Peyer's patch (tissue), 4 donors: ENCODE results near the gene AXDND1. TPM values are rescaled to one million over a fixed set of nuclear protein-coding genes. Genes with fewer than 3 reads are reported as not detected.

ENCODE experiments used
- DNase-seq, 3 donors: peaks; one replicate each; pipeline ENCODE4 v3.0.0-alpha.2; 2017 to 2019
- H3K27ac ChIP-seq, 4 donors: fragments of 200-600 bp; sonication (generic); one replicate each; pipeline ENCODE4 v1.5.1; 2016 to 2019
- H3K27me3 ChIP-seq, 2 donors: fragments of 200-600 bp; sonication (generic); one replicate each; pipeline ENCODE4 v1.5.1; 2019
- H3K36me3 ChIP-seq, 3 donors: fragments of 200-600 bp; sonication (generic); one replicate each; pipeline ENCODE4 v1.5.1; 2016 to 2019
- H3K4me1 ChIP-seq, 4 donors: fragments of 200-600 bp; sonication (generic); one replicate each; pipeline ENCODE4 v1.5.1; 2016 to 2019
- H3K4me3 ChIP-seq, 4 donors: fragments of 200-600 bp; sonication (generic); 1 replicate in 3 of 4; 2 replicates in 1 of 4; pipeline ENCODE4 v1.5.1; 2016 to 2019; ENCODE audit warnings: mild to moderate bottlenecking in 1 of 4
- H3K9me3 ChIP-seq, 4 donors: fragments of 200-600 bp; sonication (generic); one replicate each; pipeline ENCODE4 v1.5.1; 2016 to 2019; ENCODE audit warnings: mild to moderate bottlenecking in 1 of 4
- POLR2A ChIP-seq, 2 donors: fragments of 450-650 bp; IDR thresholded peaks; one replicate each; pipeline ENCODE4 v1.5.1; 2017; ENCODE audit warnings: antibody characterized with exemption in 2 of 2, mild to moderate bottlenecking in 2 of 2, moderate library complexity in 2 of 2
- total RNA-seq, 4 donors: library from RNA; depleted of rRNA; stranded (reverse); fragments of >200 nt; gene quantifications; one replicate each; pipeline ENCODE4 v1.1.0, GENCODE V29; 2016
- TF ChIP-seq, protein P1 (sequence below), 6 experiments: fragments of 450-650 bp in 4 of 6; fragments of 200-600 bp in 2 of 6; sonication (generic) in 1 of 6; IDR thresholded peaks; one replicate each; pipeline ENCODE4 v1.5.1; 2017 to 2019; ENCODE audit warnings: antibody characterized with exemption in 6 of 6, mild to moderate bottlenecking in 3 of 6, moderate library complexity in 1 of 6

The AXDND1 gene
- total RNA-seq, 4 donors from 2014 or later, result 0.35 to 0.94 TPM; not detected in 2

DNA sequence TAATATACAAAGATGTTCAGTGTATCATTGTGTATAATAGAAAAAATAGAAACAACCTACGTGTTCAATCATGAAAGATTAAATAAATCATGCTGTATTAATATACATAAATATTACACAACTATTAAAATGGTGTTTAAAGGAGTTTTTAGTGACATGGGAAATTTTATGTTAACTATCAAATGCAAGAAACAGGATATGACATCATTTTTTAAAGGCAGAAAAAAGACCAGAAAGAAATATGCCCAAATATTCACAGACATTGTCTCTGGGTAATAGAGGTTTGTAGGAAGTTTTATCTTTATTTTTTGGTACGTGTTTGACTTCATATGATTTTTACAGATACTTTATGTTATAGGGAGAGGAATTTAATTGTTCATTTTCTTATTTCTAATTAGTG lies 176.0 kb downstream of the AXDND1 start:
- Histone ChIP-seq H3K9me3 (no peaks in the 10 kb centered on the region), H3K4me1 (no peaks in the 10 kb centered on the region), H3K27me3 (no peaks in the 10 kb centered on the region), H3K4me3 (no peak overlapping the region), H3K27ac (no peak overlapping the region), H3K36me3 (no peaks in the 10 kb centered on the region)
- TF ChIP-seq POLR2A (IDR thresholded peaks at IDR 0.05), result no peak
- TF ChIP-seq, protein P1, sequence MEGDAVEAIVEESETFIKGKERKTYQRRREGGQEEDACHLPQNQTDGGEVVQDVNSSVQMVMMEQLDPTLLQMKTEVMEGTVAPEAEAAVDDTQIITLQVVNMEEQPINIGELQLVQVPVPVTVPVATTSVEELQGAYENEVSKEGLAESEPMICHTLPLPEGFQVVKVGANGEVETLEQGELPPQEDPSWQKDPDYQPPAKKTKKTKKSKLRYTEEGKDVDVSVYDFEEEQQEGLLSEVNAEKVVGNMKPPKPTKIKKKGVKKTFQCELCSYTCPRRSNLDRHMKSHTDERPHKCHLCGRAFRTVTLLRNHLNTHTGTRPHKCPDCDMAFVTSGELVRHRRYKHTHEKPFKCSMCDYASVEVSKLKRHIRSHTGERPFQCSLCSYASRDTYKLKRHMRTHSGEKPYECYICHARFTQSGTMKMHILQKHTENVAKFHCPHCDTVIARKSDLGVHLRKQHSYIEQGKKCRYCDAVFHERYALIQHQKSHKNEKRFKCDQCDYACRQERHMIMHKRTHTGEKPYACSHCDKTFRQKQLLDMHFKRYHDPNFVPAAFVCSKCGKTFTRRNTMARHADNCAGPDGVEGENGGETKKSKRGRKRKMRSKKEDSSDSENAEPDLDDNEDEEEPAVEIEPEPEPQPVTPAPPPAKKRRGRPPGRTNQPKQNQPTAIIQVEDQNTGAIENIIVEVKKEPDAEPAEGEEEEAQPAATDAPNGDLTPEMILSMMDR (IDR thresholded peaks at IDR 0.05), result no peak
- no peak for DNase-seq

DNA sequence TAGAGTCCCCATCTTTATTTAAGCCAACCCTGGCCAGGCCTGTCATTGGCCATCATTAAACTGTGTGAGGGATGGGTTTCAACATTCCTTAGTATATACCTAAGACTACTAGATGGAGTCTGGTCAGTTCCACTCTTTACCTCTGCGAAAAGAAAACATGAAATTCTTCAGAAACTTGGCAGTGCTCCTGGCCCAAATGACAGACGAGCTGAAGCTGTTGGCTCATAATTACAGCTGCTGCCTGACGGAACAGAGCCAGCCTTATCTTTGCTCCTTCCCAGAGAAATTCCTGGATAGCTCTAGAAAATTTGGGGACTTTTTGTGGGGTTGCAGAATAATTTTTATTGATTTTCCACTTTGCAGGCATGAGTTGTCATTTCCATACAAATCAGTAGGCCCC lies 179.6 kb downstream of the AXDND1 start:
- Histone ChIP-seq H3K27ac (no peak overlapping the region), H3K27me3 (no peaks in the 10 kb centered on the region), H3K4me1 (no peaks in the 10 kb centered on the region), H3K4me3 (no peak overlapping the region), H3K36me3 (no peaks in the 10 kb centered on the region), H3K9me3 (no peaks in the 10 kb centered on the region)
- no peak for DNase-seq
- TF ChIP-seq, protein P1 (IDR thresholded peaks at IDR 0.05), result no peak
- no peak for TF ChIP-seq POLR2A (IDR thresholded peaks at IDR 0.05)

DNA sequence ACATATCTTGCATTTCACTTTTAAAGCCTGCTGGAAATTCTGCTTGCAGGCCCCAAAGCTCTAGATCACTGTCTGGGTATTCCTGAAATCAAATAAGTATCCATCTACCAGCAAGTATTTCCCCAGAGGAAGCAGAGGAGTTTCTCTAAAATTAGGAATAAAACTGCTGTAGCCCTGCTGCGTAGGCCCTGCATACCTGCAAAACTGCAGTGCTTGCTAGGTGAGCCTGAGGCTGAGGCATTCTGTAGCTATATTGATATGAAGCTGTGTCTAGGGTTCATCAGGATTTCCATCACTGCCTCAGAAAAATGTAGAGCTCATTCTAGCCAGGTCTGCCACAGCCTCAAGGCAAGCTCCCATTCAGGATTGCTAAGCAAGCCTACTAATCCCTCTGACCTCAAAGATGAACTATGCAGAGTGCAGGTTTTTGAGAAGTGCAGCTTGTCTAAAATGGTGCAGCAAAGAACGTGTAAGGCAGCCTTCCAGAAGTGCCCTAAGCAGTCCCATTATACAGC lies 181.3 kb downstream of the AXDND1 start:
- no peak for DNase-seq
- H3K9me3 ChIP-seq, result no peaks in the 10 kb centered on the region
- no peaks in the 10 kb centered on the region for H3K27me3 ChIP-seq
- TF ChIP-seq, protein P1 (IDR thresholded peaks at IDR 0.05), result no peak
- TF ChIP-seq POLR2A (IDR thresholded peaks at IDR 0.05), result no peak
- H3K27ac ChIP-seq, result no peak overlapping the region
- no peaks in the 10 kb centered on the region for H3K36me3 ChIP-seq
- H3K4me3 ChIP-seq, result no peak overlapping the region
- no peaks in the 10 kb centered on the region for H3K4me1 ChIP-seq

DNA sequence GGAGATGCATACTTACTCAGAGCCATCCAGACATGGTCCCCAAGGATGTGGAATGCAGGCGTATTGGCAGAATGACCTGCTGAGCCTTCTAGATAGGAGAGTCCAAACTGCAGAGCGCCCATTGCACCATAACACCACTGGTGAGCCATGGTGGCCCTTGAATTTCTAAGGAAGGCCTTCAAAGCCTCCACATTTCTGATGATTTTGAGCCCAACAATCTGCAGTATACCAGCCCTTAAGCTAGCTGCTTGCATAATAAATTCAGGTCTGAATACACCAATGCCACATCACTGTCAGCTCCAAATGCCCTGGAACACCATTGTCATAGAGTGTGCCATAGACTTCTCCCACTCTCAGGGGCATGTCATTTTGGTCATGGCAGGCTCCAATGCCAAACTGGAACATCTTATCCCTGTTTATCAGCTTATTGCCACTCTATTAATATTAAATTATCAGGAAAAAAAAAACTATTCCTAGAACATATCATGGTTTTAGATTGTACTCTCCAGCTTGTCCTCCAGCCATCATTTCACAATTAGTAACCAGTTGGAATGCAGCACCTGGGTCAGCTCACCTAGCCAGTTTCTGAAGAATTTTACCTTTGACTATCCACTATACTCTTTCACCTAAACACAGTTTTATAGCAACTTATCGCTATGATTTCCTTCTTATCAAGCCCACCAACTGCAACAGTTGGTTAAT lies 183.0 kb downstream of the AXDND1 start:
- Histone ChIP-seq H3K9me3 (no peaks in the 10 kb centered on the region), H3K4me3 (no peak overlapping the region), H3K36me3 (no peaks in the 10 kb centered on the region), H3K4me1 (no peaks in the 10 kb centered on the region), H3K27ac (no peak overlapping the region), H3K27me3 (no peaks in the 10 kb centered on the region)
- DNase-seq, result no peak
- TF ChIP-seq, protein P1 (IDR thresholded peaks at IDR 0.05), result no peak
- no peak for TF ChIP-seq POLR2A (IDR thresholded peaks at IDR 0.05)

DNA sequence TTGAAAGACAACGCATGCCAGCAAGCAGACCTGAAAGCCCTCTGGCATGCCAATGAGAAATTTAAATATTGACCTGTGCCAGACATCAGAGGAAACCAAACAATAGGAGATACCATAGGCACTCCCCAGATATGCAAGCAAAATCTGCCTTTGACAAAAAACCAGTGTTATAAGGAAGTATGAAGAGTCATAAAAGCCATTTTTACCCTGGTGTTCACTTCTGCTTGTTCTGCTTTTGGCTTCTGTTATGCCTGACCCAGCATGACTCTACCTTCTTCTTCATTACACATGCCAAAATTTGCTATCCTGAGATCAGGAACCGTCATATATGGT lies 183.6 kb downstream of the AXDND1 start:
- Histone ChIP-seq H3K36me3 (no peaks in the 10 kb centered on the region), H3K27me3 (no peaks in the 10 kb centered on the region), H3K27ac (no peak overlapping the region), H3K9me3 (no peaks in the 10 kb centered on the region), H3K4me1 (no peaks in the 10 kb centered on the region), H3K4me3 (no peak overlapping the region)
- no peak for DNase-seq
- TF ChIP-seq, protein P1 (IDR thresholded peaks at IDR 0.05), result no peak
- no peak for TF ChIP-seq POLR2A (IDR thresholded peaks at IDR 0.05)
